ENCODE data around the gene DDX11. TPM values are rescaled to one million over a fixed set of nuclear protein-coding genes. Genes with fewer than 3 reads are reported as not detected.
A peak's percentile ranks its signal among the peaks of the same experiment; 100 is the strongest.
"Not testable (repeated sequence)": the region's sequence is repeated elsewhere in the genome, so short reads cannot be mapped to it uniquely, and the experiment has no call there.

Gene DDX11
- total RNA-seq, 2 donors from 2014 or later = 34.3 to 41.2 TPM

- H3K36me3 ChIP-seq (replicated peaks in 1 of 2; ENCODE audit: insufficient read depth in 1 of 2, low read depth in 2 of 2); H3K9me3 ChIP-seq; H3K27ac ChIP-seq; intact Hi-C loops (cut with DNase I); H3K27me3 ChIP-seq; ATAC-seq; DNase-seq; H3K4me3 ChIP-seq: not testable (repeated sequence)
- WGBS, 2 donors = 86 to 89% methylated on average over 3 to 8 of the region's 8 CpGs
- H3K4me1 ChIP-seq = peaks cover 13% of the 10 kb centered on the region
Measured at GRCh38 chr12:31102125-31102524, 28.5 kb downstream of the DDX11 start.

DNA sequence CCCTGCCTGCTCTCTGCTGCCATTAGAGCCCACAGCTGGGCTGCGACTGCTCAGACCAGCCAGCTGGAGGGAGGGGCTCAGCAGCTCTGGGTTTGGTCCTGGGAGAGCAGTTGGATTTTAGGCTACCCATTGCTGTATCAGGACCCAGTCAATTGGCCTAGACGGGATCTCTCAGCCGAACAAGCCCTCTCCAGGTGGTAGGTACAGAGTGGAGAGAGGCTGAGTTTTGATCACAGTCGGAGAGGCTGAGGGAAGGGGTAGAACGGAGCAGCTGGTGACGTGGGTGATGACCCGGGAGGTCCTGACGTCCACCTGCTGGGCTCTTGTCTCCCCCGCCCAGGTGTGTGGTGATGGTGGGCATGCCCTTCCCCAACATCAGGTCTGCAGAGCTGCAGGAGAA is 28.9 kb downstream of the DDX11 start:
- H3K4me1 ChIP-seq = peaks cover 13% of the 10 kb centered on the region
- intact Hi-C loops (cut with DNase I); H3K36me3 ChIP-seq (replicated peaks in 1 of 2; ENCODE audit: insufficient read depth in 1 of 2, low read depth in 2 of 2); H3K4me3 ChIP-seq; H3K9me3 ChIP-seq; ATAC-seq; H3K27me3 ChIP-seq; DNase-seq; H3K27ac ChIP-seq: not testable (repeated sequence)
- WGBS, 2 donors = 90 to 94% methylated on average over 7 to 9 of the region's 9 CpGs

GRCh38 chr12:31103561-31103975 is 29.9 kb downstream of the DDX11 start:
- H3K4me3 ChIP-seq; H3K36me3 ChIP-seq (replicated peaks in 1 of 2; ENCODE audit: insufficient read depth in 1 of 2, low read depth in 2 of 2); intact Hi-C loops (cut with DNase I); H3K27me3 ChIP-seq; H3K9me3 ChIP-seq: not testable (repeated sequence)
- H3K27ac ChIP-seq = peak overlapping the region in 1 of 4 donors; percentile 5
- DNase-seq = peak; percentile 90 to 96 (median 94)
- ATAC-seq = peak; percentile 90
- 25 to 39% methylated on average over 15 to 16 of the region's 16 CpGs for WGBS, 2 donors
- peaks cover 13% of the 10 kb centered on the region for H3K4me1 ChIP-seq

DNA sequence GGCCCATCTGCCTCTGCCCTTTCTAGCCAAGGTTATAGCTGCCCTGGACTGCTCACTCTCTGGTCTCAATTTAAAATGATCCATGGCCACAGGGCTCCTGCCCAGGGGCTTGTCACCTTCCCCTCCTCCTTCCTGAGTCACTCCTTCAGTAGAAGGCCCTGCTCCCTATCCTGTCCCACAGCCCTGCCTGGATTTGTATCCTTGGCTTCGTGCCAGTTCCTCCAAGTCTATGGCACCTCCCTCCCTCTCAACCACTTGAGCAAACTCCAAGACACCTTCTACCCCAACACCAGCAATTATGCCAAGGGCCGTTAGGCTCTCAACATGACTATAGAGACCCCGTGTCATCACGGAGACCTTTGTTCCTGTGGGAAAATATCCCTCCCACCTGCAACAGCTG is 30.6 kb downstream of the DDX11 start:
- ATAC-seq; intact Hi-C loops (cut with DNase I); H3K4me3 ChIP-seq; H3K27ac ChIP-seq; H3K36me3 ChIP-seq (replicated peaks in 1 of 2; ENCODE audit: insufficient read depth in 1 of 2, low read depth in 2 of 2); H3K9me3 ChIP-seq; DNase-seq; H3K27me3 ChIP-seq: not testable (repeated sequence)
- 77 to 80% methylated on average over 4 of the region's 4 CpGs for WGBS, 2 donors
- H3K4me1 ChIP-seq = peaks cover 13% of the 10 kb centered on the region

DNA sequence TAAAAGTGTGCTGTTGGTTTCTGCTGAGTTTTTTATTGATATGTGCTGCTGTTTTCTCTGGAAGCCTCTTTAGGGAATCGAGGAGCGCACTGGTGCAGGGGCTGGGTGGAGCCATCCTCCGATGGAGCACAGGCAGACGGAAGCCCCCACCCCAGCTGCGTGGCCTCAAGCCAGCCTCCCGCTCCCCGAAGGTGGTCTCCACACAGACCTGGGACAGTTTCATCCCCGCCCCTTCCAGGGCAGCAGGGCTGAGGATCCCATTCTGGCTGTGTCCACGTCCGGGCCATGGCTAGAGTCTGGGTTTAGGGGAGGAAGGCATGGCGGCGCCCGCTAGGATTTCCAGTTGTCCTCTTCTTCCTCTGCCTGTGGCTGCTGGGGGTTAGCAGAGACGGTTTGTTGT is 31.1 kb downstream of the DDX11 start:
- 88 to 98% methylated on average over 8 to 14 of the region's 14 CpGs for WGBS, 2 donors
- H3K27ac ChIP-seq; ATAC-seq; H3K9me3 ChIP-seq; DNase-seq; H3K27me3 ChIP-seq; intact Hi-C loops (cut with DNase I); H3K36me3 ChIP-seq (replicated peaks in 1 of 2; ENCODE audit: insufficient read depth in 1 of 2, low read depth in 2 of 2); H3K4me3 ChIP-seq: not testable (repeated sequence)
- peaks cover 13% of the 10 kb centered on the region for H3K4me1 ChIP-seq

DNA sequence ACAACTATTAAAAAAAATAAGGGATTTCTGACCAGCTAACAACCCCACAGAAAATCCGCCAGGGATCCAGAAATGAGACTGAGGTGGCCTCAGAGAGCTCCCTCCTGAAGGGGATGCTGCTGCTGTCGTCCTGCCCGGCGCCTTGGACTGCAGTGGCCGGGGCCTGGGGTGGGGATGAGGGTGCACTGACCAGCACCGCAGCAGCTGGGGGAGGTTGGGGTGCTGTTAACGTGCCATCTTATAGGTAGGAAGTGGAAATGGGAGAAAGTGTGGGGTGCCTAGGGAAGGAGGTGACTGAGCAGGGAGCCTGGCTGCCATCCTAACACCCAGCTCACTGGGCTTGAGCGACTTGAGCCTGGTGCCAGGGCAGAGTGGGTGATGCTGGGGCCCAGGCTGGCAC is 32.0 kb downstream of the DDX11 start:
- intact Hi-C loops (cut with DNase I) = no loop called here
- WGBS, 2 donors = 86 to 94% methylated on average over 8 of the region's 8 CpGs
- Histone ChIP-seq H3K4me1 (peaks cover 13% of the 10 kb centered on the region), H3K36me3 (replicated peaks in 1 of 2; ENCODE audit: insufficient read depth in 1 of 2, low read depth in 2 of 2) (peaks cover 0 to 6% of the 10 kb centered on the region in 2 donors), H3K4me3 (no peak overlapping the region), H3K9me3 (no peaks in the 10 kb centered on the region), H3K27me3 (no peaks in the 10 kb centered on the region), H3K27ac (no peak overlapping the region)
- ATAC-seq (no peak), DNase-seq (no peak)
- TF ChIP-seq POLR2A (IDR thresholded peaks at IDR 0.05) = no peak
- TF ChIP-seq, protein P1, sequence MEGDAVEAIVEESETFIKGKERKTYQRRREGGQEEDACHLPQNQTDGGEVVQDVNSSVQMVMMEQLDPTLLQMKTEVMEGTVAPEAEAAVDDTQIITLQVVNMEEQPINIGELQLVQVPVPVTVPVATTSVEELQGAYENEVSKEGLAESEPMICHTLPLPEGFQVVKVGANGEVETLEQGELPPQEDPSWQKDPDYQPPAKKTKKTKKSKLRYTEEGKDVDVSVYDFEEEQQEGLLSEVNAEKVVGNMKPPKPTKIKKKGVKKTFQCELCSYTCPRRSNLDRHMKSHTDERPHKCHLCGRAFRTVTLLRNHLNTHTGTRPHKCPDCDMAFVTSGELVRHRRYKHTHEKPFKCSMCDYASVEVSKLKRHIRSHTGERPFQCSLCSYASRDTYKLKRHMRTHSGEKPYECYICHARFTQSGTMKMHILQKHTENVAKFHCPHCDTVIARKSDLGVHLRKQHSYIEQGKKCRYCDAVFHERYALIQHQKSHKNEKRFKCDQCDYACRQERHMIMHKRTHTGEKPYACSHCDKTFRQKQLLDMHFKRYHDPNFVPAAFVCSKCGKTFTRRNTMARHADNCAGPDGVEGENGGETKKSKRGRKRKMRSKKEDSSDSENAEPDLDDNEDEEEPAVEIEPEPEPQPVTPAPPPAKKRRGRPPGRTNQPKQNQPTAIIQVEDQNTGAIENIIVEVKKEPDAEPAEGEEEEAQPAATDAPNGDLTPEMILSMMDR (IDR thresholded peaks at IDR 0.05) = no peak

GRCh38 chr12:31106101-31106803 is 32.6 kb downstream of the DDX11 start:
- Histone ChIP-seq H3K9me3 (no peaks in the 10 kb centered on the region), H3K4me1 (peaks cover 13% of the 10 kb centered on the region), H3K27me3 (no peaks in the 10 kb centered on the region), H3K36me3 (replicated peaks in 1 of 2; ENCODE audit: insufficient read depth in 1 of 2, low read depth in 2 of 2) (peaks cover 0 to 3% of the 10 kb centered on the region in 2 donors), H3K27ac (no peak overlapping the region), H3K4me3 (no peak overlapping the region)
- ATAC-seq (no peak), DNase-seq (no peak)
- intact Hi-C loops (cut with DNase I) = no loop called here
- 83 to 86% methylated on average over 6 to 9 of the region's 10 CpGs for WGBS, 2 donors
- TF ChIP-seq, protein P1 (IDR thresholded peaks at IDR 0.05) = no peak
- TF ChIP-seq POLR2A (IDR thresholded peaks at IDR 0.05) = no peak

DNA sequence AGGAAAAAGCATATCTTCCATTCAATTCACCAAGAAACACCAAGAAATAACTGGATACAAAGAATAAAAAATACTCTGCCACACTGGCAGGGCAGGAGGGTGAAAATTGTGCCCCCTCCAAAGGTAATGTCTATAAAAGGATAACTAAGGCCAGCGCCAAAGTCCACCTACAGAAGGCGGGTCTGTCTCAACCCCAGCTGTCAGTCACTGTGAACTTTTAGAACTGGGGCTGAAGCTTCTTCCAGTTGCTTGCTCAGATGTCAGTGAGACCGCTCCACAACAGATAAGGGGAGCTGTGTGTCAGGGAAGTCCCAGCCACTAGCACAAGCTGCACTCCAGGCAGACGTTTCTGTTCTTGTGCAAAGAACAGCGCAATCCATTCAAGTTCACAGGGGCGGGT is 36.1 kb downstream of the DDX11 start:
- H3K9me3 ChIP-seq; DNase-seq; H3K36me3 ChIP-seq (replicated peaks in 1 of 2; ENCODE audit: insufficient read depth in 1 of 2, low read depth in 2 of 2); intact Hi-C loops (cut with DNase I); H3K27me3 ChIP-seq; H3K4me3 ChIP-seq; ATAC-seq; H3K27ac ChIP-seq; H3K4me1 ChIP-seq: not testable (repeated sequence)
- 56 to 59% methylated on average over 4 to 5 of the region's 6 CpGs for WGBS, 2 donors

GRCh38 chr12:31110263-31110662 is 36.6 kb downstream of the DDX11 start:
- DNase-seq; H3K27me3 ChIP-seq; H3K9me3 ChIP-seq; H3K36me3 ChIP-seq (replicated peaks in 1 of 2; ENCODE audit: insufficient read depth in 1 of 2, low read depth in 2 of 2); H3K27ac ChIP-seq; H3K4me1 ChIP-seq; ATAC-seq; H3K4me3 ChIP-seq; intact Hi-C loops (cut with DNase I): not testable (repeated sequence)
- 56 to 69% methylated on average over 2 to 5 of the region's 5 CpGs for WGBS, 2 donors

DNA sequence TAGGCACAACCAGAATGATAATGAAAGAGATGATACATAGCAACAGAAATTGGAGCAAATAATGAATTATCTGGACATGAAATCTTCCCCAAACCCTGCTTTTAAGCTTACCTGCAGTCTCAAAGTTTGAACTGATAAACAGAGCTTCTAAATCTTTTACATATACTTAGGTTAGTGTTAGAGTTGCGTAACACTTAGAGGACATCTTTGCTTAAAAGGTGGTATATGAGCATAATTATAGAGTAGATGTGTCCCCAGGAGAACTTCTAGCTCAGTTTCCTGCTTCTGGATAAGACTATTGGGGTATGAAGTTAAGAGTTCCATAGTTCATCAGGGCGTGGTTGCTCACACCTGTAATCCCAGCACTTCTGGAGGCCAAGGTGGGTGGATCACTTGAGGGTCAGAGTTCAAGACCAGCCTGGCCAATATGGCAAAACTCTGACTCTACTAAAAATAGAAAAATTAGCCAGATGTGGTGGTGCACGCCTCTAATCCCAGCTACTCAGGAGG is 41.5 kb downstream of the DDX11 start:
- H3K27me3 ChIP-seq; H3K9me3 ChIP-seq; H3K27ac ChIP-seq; DNase-seq; intact Hi-C loops (cut with DNase I); H3K36me3 ChIP-seq (replicated peaks in 1 of 2; ENCODE audit: insufficient read depth in 1 of 2, low read depth in 2 of 2); ATAC-seq; H3K4me3 ChIP-seq: not testable (repeated sequence)
- WGBS, 2 donors = 86 to 93% methylated on average over 3 of the region's 3 CpGs
- peaks cover 24% of the 10 kb centered on the region for H3K4me1 ChIP-seq
